ENCODE measurements around the gene ADD3. TPM values are rescaled to one million over a fixed set of nuclear protein-coding genes. Genes with fewer than 3 reads are reported as not detected.

ADD3 gene
- total and polyA plus RNA-seq, 8 donors: 31.9 to 83.3 (median 47.2) TPM

- Histone ChIP-seq H3K9me3 (no peaks in the 10 kb centered on the region), H3K27ac (no peak overlapping the region), H3K4me1 (no peaks in the 10 kb centered on the region), H3K4me3 (no peak overlapping the region), H3K27me3 (peaks cover 0 to 5% (median 0%) of the 10 kb centered on the region in 4 donors), H3K36me3 (no peaks in the 10 kb centered on the region)
- FAIRE-seq (no peak), DNase-seq (no peak), ATAC-seq (no peak)
- 20 to 22% methylated on average over 13 of the region's 13 CpGs for WGBS, 2 donors
- intact Hi-C loops (cut with DNase I): no loop called here
- TF ChIP-seq CTCF (IDR thresholded peaks at IDR 0.05): no peak
Measured at GRCh38 chr10:110170142-110170971, 162.6 kb downstream of the ADD3 start.

GRCh38 chr10:110171032-110171431 is 163.2 kb downstream of the ADD3 start:
- H3K27ac ChIP-seq: no peak overlapping the region

GRCh38 chr10:110172155-110172554 is 164.4 kb downstream of the ADD3 start:
- H3K4me3 ChIP-seq: no peak overlapping the region
- peaks cover 0 to 5% (median 0%) of the 10 kb centered on the region in 4 donors for H3K27me3 ChIP-seq
- 69 to 75% methylated on average over 5 of the region's 5 CpGs for WGBS, 2 donors
- no peaks in the 10 kb centered on the region for H3K36me3 ChIP-seq
- DNase-seq: no peak
- intact Hi-C loops (cut with DNase I): no loop called here
- H3K4me1 ChIP-seq: no peaks in the 10 kb centered on the region
- ATAC-seq: no peak
- H3K27ac ChIP-seq: no peak overlapping the region
- no peaks in the 10 kb centered on the region for H3K9me3 ChIP-seq
- FAIRE-seq: no peak
- no peak for TF ChIP-seq CTCF (IDR thresholded peaks at IDR 0.05)

More at GRCh38 chr10:110171032-110171431, 163.2 kb downstream of the ADD3 start:
- no peaks in the 10 kb centered on the region for H3K36me3 ChIP-seq
- ATAC-seq: no peak
- intact Hi-C loops (cut with DNase I): no loop called here
- no peak for DNase-seq
- H3K9me3 ChIP-seq: no peaks in the 10 kb centered on the region
- no peaks in the 10 kb centered on the region for H3K4me1 ChIP-seq
- FAIRE-seq: no peak
- WGBS, 2 donors: 60 to 71% methylated on average over 6 of the region's 6 CpGs
- peaks cover 0 to 5% (median 0%) of the 10 kb centered on the region in 4 donors for H3K27me3 ChIP-seq
- TF ChIP-seq CTCF (IDR thresholded peaks at IDR 0.05): no peak
- H3K4me3 ChIP-seq: no peak overlapping the region

GRCh38 chr10:110174201-110174600 is 166.4 kb downstream of the ADD3 start:
- no peak overlapping the region for H3K4me3 ChIP-seq
- FAIRE-seq (no peak), ATAC-seq (no peak), DNase-seq (no peak)
- no peaks in the 10 kb centered on the region for H3K27me3 ChIP-seq
- no peaks in the 10 kb centered on the region for H3K9me3 ChIP-seq
- TF ChIP-seq CTCF (IDR thresholded peaks at IDR 0.05): no peak
- H3K4me1 ChIP-seq: no peaks in the 10 kb centered on the region
- H3K27ac ChIP-seq: no peak overlapping the region
- intact Hi-C loops (cut with DNase I): no loop called here
- H3K36me3 ChIP-seq: no peaks in the 10 kb centered on the region

- DNase-seq (no peak), FAIRE-seq (no peak), ATAC-seq (no peak)
- Histone ChIP-seq H3K27me3 (no peaks in the 10 kb centered on the region), H3K9me3 (no peaks in the 10 kb centered on the region), H3K36me3 (no peaks in the 10 kb centered on the region), H3K4me3 (no peak overlapping the region), H3K27ac (no peak overlapping the region), H3K4me1 (no peaks in the 10 kb centered on the region)
- no peak for TF ChIP-seq CTCF (IDR thresholded peaks at IDR 0.05)
- intact Hi-C loops (cut with DNase I): no loop called here
- WGBS, 2 donors: 90 to 96% methylated on average over 5 of the region's 5 CpGs
Measured at GRCh38 chr10:110174816-110175215, 167.0 kb downstream of the ADD3 start.

All from pancreas (tissue), 10 donors.